Measurements from ENCODE around the gene KRTAP10-1. TPM values are rescaled to one million over a fixed set of nuclear protein-coding genes. Genes with fewer than 3 reads are reported as not detected.

KRTAP10-1 gene
- total RNA-seq, 4 donors from 2014 or later, result not detected

GRCh38 chr21:44523567-44524413 lies 16.2 kb downstream of the KRTAP10-1 start:
- Histone ChIP-seq H3K36me3 (no peaks in the 10 kb centered on the region), H3K4me3 (no peak overlapping the region), H3K9me3 (no peaks in the 10 kb centered on the region), H3K27me3 (peaks cover 3 to 6% (median 4%) of the 10 kb centered on the region in 3 donors), H3K27ac (no peak overlapping the region), H3K4me1 (no peaks in the 10 kb centered on the region)
- in situ Hi-C loops (cut with MboI; ENCODE audit: low sequenced_read_pairs in 4 of 4) (loop anchor here in 1 of 4 donors (25.0 kb wide), 1 partner anchor 264 kb away; no protein-coding TSS in a partner anchor), intact Hi-C loops (cut with DNase I; ENCODE audit: low total_unique reads) (no loop called here)
- ATAC-seq (no peak), DNase-seq (no peak)
- no peak for TF ChIP-seq POLR2A (IDR thresholded peaks at IDR 0.05)
- TF ChIP-seq, protein P1, sequence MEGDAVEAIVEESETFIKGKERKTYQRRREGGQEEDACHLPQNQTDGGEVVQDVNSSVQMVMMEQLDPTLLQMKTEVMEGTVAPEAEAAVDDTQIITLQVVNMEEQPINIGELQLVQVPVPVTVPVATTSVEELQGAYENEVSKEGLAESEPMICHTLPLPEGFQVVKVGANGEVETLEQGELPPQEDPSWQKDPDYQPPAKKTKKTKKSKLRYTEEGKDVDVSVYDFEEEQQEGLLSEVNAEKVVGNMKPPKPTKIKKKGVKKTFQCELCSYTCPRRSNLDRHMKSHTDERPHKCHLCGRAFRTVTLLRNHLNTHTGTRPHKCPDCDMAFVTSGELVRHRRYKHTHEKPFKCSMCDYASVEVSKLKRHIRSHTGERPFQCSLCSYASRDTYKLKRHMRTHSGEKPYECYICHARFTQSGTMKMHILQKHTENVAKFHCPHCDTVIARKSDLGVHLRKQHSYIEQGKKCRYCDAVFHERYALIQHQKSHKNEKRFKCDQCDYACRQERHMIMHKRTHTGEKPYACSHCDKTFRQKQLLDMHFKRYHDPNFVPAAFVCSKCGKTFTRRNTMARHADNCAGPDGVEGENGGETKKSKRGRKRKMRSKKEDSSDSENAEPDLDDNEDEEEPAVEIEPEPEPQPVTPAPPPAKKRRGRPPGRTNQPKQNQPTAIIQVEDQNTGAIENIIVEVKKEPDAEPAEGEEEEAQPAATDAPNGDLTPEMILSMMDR (IDR thresholded peaks at IDR 0.05 in 4 of 5, conservative IDR thresholded peaks at IDR 0.05 in 1 of 5), result no peak

GRCh38 chr21:44522753-44523204 lies 17.2 kb downstream of the KRTAP10-1 start:
- TF ChIP-seq, protein P1 (IDR thresholded peaks at IDR 0.05 in 4 of 5, conservative IDR thresholded peaks at IDR 0.05 in 1 of 5), result no peak
- TF ChIP-seq POLR2A (IDR thresholded peaks at IDR 0.05), result no peak
- H3K36me3 ChIP-seq, result no peaks in the 10 kb centered on the region
- in situ Hi-C loops (cut with MboI; ENCODE audit: low sequenced_read_pairs in 4 of 4) (loop anchor here in 1 of 4 donors (25.0 kb wide), 1 partner anchor 265 kb away; no protein-coding TSS in a partner anchor), intact Hi-C loops (cut with DNase I; ENCODE audit: low total_unique reads) (no loop called here)
- no peak overlapping the region for H3K27ac ChIP-seq
- H3K4me3 ChIP-seq, result no peak overlapping the region
- ATAC-seq (no peak), DNase-seq (no peak)
- H3K27me3 ChIP-seq, result peaks cover 3 to 6% (median 4%) of the 10 kb centered on the region in 3 donors
- H3K9me3 ChIP-seq, result no peaks in the 10 kb centered on the region
- H3K4me1 ChIP-seq, result no peaks in the 10 kb centered on the region

GRCh38 chr21:44521928-44522752 lies 17.9 kb downstream of the KRTAP10-1 start:
- Histone ChIP-seq H3K4me1 (no peaks in the 10 kb centered on the region), H3K36me3 (no peaks in the 10 kb centered on the region), H3K4me3 (no peak overlapping the region), H3K9me3 (no peaks in the 10 kb centered on the region), H3K27me3 (peaks cover 3 to 10% (median 6%) of the 10 kb centered on the region in 3 donors), H3K27ac (no peak overlapping the region)
- intact Hi-C loops (cut with DNase I; ENCODE audit: low total_unique reads) (no loop called here), in situ Hi-C loops (cut with MboI; ENCODE audit: low sequenced_read_pairs in 4 of 4) (loop anchor here in 1 of 4 donors (25.0 kb wide), 1 partner anchor 265 kb away; no protein-coding TSS in a partner anchor)
- DNase-seq, result no peak
- TF ChIP-seq, protein P1 (IDR thresholded peaks at IDR 0.05 in 4 of 5, conservative IDR thresholded peaks at IDR 0.05 in 1 of 5), result no peak
- no peak for TF ChIP-seq POLR2A (IDR thresholded peaks at IDR 0.05)
- no peak for ATAC-seq

DNA sequence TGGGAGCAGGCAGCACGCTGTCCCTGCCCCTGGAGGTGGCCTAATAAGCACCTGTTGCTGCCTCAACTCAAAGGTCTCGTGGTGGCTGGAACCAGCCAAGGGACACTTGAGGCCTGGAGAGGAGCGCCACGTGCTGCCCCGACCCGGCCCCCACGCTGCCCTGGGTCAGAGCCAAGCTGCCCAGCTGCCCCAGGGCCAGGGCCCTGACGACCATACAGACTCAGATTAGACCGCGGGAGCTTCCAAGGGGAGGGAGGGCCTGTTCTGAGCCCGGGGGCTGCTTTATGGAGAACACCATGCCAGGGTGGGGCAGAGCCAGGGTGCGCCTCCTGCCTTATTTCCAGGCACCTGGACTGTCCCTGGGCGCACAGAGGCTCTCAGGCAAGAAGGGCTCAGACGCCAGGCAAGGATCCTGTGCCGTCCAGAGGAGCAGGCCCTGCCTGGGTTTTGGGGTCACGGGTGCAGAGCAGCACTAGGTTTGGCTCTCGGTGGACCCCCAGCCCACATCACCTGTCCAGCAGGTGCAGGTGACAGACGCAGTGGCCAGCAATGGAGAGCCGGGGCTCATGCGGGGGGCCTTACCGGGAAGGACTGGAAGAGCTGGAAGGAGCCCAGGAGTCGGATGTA lies 18.6 kb downstream of the KRTAP10-1 start:
- intact Hi-C loops (cut with DNase I; ENCODE audit: low total_unique reads) (no loop called here), in situ Hi-C loops (cut with MboI; ENCODE audit: low sequenced_read_pairs in 4 of 4) (loop anchor here in 1 of 4 donors (25.0 kb wide), 1 partner anchor 266 kb away; no protein-coding TSS in a partner anchor)
- ATAC-seq, result no peak

More for the DNA sequence above, 18.6 kb downstream of the KRTAP10-1 start:
- H3K27me3 ChIP-seq, result peaks cover 3 to 11% (median 6%) of the 10 kb centered on the region in 3 donors
- H3K4me1 ChIP-seq, result no peaks in the 10 kb centered on the region
- TF ChIP-seq, protein P1 (IDR thresholded peaks at IDR 0.05 in 4 of 5, conservative IDR thresholded peaks at IDR 0.05 in 1 of 5), result no peak
- no peak for TF ChIP-seq POLR2A (IDR thresholded peaks at IDR 0.05)
- DNase-seq, result no peak
- H3K9me3 ChIP-seq, result no peaks in the 10 kb centered on the region
- no peak overlapping the region for H3K27ac ChIP-seq
- no peaks in the 10 kb centered on the region for H3K36me3 ChIP-seq
- H3K4me3 ChIP-seq, result no peak overlapping the region
